T-helper 1 cell (primary cell): ENCODE data around the gene CCNY.

Experiments
- DNase-seq, 5 donors: peaks; one replicate each; pipeline ENCODE4 v3.0.0-alpha.2; 2012 to 2020

Gene CCNY

GRCh38 chr10:35594115-35595079 is 258.1 kb downstream of the CCNY start:
- DNase-seq, result no peak

GRCh38 chr10:35595106-35595505 is 258.8 kb downstream of the CCNY start:
- DNase-seq, result no peak

GRCh38 chr10:35598379-35598778 is 262.1 kb downstream of the CCNY start:
- DNase-seq, result no peak

- DNase-seq, result no peak
Observed at GRCh38 chr10:35600193-35600592, 263.9 kb downstream of the CCNY start.

- no peak for DNase-seq
Observed at GRCh38 chr10:35605191-35605590, 268.9 kb downstream of the CCNY start, which contains the start of gene GJD4. GJD4 (plus strand) TSS chr10:35605341; CDS start chr10:35605568, 227 bp downstream.

GRCh38 chr10:35606430-35606829 is 270.1 kb downstream of the CCNY start:
- no peak for DNase-seq

GRCh38 chr10:35607475-35608327 is 271.4 kb downstream of the CCNY start:
- peak in 1 of 5 donors; percentile 30 for DNase-seq

GRCh38 chr10:35608328-35608672 is 272.0 kb downstream of the CCNY start:
- no peak for DNase-seq

GRCh38 chr10:35611750-35612149 is 275.4 kb downstream of the CCNY start:
- DNase-seq, result no peak

GRCh38 chr10:35612385-35613106 is 276.2 kb downstream of the CCNY start:
- no peak for DNase-seq

- no peak for DNase-seq
Observed at GRCh38 chr10:35613107-35613440, 276.8 kb downstream of the CCNY start.

- no peak for DNase-seq
Observed at GRCh38 chr10:35613597-35614226, 277.4 kb downstream of the CCNY start.

GRCh38 chr10:35614312-35614711 is 278.0 kb downstream of the CCNY start:
- no peak for DNase-seq
